OCI-LY3 (cell line): Measurements from ENCODE around the gene PRSS27.
A peak's percentile ranks its signal among the peaks of the same experiment; 100 is the strongest.

Experiments used
- H2AFZ ChIP-seq: fragments of 200-600, 300-600 bp; shearing (Covaris generic); 2 replicates; pipeline ENCODE4 v1.6.0; 2014; ENCODE audit warnings: antibody characterized with exemption, low read depth, low read length
- H3K27ac ChIP-seq: fragments of 200-600, 300-600 bp; sonication (generic); 2 replicates; pipeline ENCODE4 v1.5.1; 2014; ENCODE audit warnings: mild to moderate bottlenecking, low read length, moderate library complexity, mixed read lengths
- H3K27me3 ChIP-seq: fragments of 200-600, 300-600 bp; sonication (generic); 2 replicates; pipeline ENCODE4 v1.6.1; 2014; ENCODE audit warnings: low read depth, low read length, mixed read lengths
- H3K36me3 ChIP-seq: fragments of 200-600, 300-600 bp; sonication (generic); replicated peaks from 2 replicates; pipeline ENCODE3; 2014; ENCODE audit warnings: low read depth, low read length, mixed read lengths
- H3K4me1 ChIP-seq: fragments of 300-600, 200-600 bp; sonication (generic); 2 replicates; pipeline ENCODE4 v1.6.1; 2014; ENCODE audit warnings: low read length, mixed read lengths
- H3K4me2 ChIP-seq: fragments of 200-600, 300-600 bp; sonication (generic); 2 replicates; pipeline ENCODE4 v1.6.1; 2014; ENCODE audit warnings: low read length, mixed read lengths
- H3K4me3 ChIP-seq: fragments of 300-600, 200-600 bp; sonication (generic); 2 replicates; pipeline ENCODE4 v1.5.1; 2014; ENCODE audit warnings: antibody characterized with exemption, mild to moderate bottlenecking, low read length, moderate library complexity
- H3K79me2 ChIP-seq: fragments of 300-600, 200-600 bp; shearing (Covaris generic); 2 replicates; pipeline ENCODE4 v1.6.1; 2014; ENCODE audit warnings: mild to moderate bottlenecking, low read length, mixed read lengths
- H3K9ac ChIP-seq: fragments of 300-600, 200-600 bp; shearing (Covaris generic); 2 replicates; pipeline ENCODE4 v1.6.0; 2014; ENCODE audit warnings: mild to moderate bottlenecking, low read length, moderate library complexity
- H3K9me3 ChIP-seq: fragments of 200-600, 300-600 bp; shearing (Covaris generic); 2 replicates; pipeline ENCODE4 v1.6.1; 2014; ENCODE audit warnings: low read length, mixed read lengths; ENCODE audit not compliant: insufficient read depth
- H4K20me1 ChIP-seq: fragments of 200-600, 300-600 bp; sonication (generic); 2 replicates; pipeline ENCODE4 v1.6.1; 2016; ENCODE audit warnings: low read length, mixed read lengths; ENCODE audit not compliant: insufficient read depth
- EZH2phosphoT487 ChIP-seq: fragments of 200-600 bp; shearing (Covaris generic); IDR thresholded peaks from 2 replicates; pipeline ENCODE4 v1.6.1; 2018; ENCODE audit warnings: antibody characterized with exemption, mixed run types, low read depth
- TF ChIP-seq, protein P1 (sequence below): fragments of 200-600, 300-600 bp; sonication (generic); IDR thresholded peaks from 2 replicates; pipeline ENCODE4 v1.5.1; 2014; ENCODE audit warnings: antibody characterized with exemption, low read length, low read depth

PRSS27 gene

DNA sequence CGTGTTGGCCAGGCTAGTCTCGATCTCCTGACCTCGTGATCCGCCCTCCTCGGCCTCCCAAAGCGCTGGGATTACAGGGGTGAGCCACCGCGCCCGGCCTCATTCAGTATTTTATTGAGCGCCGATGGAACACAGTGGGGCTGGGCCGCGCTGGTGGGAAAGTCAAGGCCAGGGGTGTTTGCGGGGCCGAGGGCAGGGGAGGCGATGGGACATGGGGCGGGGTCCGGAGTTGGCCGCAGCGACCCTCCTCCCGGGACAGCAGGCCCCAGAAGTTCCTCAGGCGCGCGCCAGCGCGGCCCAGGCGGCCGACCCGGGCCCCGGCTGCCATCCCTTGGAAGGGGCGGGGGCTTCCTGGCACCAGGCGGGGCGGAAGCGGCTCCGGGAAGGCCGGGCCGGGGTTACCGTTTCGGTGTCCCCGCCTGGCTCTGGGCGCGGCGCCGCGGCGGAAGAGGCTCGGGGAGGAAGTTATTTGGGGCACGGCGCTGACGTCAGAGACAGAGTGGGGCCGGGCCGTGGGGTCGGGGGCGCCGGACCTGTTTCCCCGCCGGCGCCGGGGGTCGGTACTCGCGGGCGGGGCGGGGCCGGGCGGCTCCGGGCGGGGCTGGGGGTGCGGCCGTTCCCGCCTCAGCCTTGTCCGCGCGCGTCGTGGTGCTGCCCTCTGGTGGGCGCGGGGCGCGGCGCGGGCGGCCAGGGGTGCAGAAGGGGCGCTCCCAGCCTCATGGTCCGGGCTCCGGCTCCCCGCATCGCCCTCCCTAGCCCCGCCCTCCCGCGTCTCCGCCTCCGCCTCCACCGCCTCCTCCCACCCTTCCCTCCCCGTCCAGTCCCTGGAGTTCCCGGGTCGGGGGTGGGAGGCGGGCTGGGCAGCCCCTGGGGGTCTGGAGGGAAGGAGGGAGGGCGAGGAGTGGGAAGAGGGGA, 952 bp upstream of the PRSS27 start:
- H3K9me3 ChIP-seq: no peaks in the 10 kb centered on the region
- no peaks in the 10 kb centered on the region for H4K20me1 ChIP-seq
- TF ChIP-seq, protein P1, sequence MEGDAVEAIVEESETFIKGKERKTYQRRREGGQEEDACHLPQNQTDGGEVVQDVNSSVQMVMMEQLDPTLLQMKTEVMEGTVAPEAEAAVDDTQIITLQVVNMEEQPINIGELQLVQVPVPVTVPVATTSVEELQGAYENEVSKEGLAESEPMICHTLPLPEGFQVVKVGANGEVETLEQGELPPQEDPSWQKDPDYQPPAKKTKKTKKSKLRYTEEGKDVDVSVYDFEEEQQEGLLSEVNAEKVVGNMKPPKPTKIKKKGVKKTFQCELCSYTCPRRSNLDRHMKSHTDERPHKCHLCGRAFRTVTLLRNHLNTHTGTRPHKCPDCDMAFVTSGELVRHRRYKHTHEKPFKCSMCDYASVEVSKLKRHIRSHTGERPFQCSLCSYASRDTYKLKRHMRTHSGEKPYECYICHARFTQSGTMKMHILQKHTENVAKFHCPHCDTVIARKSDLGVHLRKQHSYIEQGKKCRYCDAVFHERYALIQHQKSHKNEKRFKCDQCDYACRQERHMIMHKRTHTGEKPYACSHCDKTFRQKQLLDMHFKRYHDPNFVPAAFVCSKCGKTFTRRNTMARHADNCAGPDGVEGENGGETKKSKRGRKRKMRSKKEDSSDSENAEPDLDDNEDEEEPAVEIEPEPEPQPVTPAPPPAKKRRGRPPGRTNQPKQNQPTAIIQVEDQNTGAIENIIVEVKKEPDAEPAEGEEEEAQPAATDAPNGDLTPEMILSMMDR: peak; percentile 31
- TF ChIP-seq EZH2phosphoT487: no peak
- peaks cover 10% of the 10 kb centered on the region; the same call in 1 of the 2 replicates for H3K27me3 ChIP-seq
- H3K36me3 ChIP-seq: no peaks in the 10 kb centered on the region
- H3K9ac ChIP-seq: peak overlapping the region; percentile 78
- peak overlapping the region; percentile 69 for H3K27ac ChIP-seq
- peak overlapping the region; percentile 94 for H3K4me3 ChIP-seq
- 0 out of 2 replicates have a peak, but pooled peaks cover 5% of the 10 kb centered on the region for H3K79me2 ChIP-seq
- peak overlapping the region; percentile 65 for H3K4me2 ChIP-seq
- peak overlapping the region; percentile 62; the same call in 1 of the 2 replicates for H2AFZ ChIP-seq
- peaks cover 8% of the 10 kb centered on the region for H3K4me1 ChIP-seq

DNA sequence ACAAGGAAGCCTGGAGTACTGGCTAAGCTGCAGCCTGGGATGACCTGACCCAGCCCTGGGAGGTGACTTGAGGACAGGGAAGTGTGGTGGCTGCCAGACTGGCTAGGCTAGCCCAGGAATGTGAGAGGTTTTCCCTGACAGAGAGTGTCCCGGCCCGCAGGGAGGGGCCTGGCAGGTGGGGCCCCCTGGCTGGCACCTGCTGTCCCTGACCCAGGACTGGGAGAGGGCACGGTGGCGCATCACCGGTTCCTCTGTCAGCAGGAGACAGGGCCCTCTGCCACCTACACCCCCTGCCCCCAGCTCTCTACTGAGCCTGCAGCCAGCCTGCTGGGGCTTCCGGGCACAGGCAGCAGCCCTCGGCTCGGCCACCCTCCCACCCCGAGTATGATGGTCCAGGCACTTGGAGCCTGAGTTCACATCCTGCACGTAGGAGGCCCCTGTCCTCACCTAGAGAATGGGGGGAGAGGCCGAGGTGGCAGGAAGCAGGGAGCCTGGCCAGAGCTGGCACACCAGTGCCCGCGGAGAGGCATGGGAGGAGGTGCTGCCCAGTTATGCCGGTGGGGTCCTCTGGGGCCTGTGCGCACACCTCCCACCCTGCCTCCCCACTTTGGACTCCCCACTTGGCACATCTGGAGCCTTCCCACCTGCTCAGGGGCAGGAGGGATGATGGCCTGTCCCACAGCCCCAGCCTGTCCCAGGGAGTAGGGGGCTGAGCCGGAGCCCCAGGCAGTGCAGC, 528 bp downstream of the PRSS27 start:
- TF ChIP-seq, protein P1: no peak
- TF ChIP-seq EZH2phosphoT487: no peak
- Histone ChIP-seq H2AFZ (no peak overlapping the region), H3K9me3 (no peaks in the 10 kb centered on the region), H3K4me3 (peak overlapping the region; percentile 94), H3K4me1 (peaks cover 8% of the 10 kb centered on the region), H4K20me1 (no peaks in the 10 kb centered on the region), H3K27ac (no peak overlapping the region), H3K27me3 (0 out of 2 replicates have a peak, but pooled peaks cover 4% of the 10 kb centered on the region), H3K36me3 (no peaks in the 10 kb centered on the region), H3K4me2 (peak overlapping the region; percentile 54), H3K79me2 (0 out of 2 replicates have a peak, but pooled peaks cover 5% of the 10 kb centered on the region), H3K9ac (peak overlapping the region; percentile 78; the same call in 1 of the 2 replicates)

DNA sequence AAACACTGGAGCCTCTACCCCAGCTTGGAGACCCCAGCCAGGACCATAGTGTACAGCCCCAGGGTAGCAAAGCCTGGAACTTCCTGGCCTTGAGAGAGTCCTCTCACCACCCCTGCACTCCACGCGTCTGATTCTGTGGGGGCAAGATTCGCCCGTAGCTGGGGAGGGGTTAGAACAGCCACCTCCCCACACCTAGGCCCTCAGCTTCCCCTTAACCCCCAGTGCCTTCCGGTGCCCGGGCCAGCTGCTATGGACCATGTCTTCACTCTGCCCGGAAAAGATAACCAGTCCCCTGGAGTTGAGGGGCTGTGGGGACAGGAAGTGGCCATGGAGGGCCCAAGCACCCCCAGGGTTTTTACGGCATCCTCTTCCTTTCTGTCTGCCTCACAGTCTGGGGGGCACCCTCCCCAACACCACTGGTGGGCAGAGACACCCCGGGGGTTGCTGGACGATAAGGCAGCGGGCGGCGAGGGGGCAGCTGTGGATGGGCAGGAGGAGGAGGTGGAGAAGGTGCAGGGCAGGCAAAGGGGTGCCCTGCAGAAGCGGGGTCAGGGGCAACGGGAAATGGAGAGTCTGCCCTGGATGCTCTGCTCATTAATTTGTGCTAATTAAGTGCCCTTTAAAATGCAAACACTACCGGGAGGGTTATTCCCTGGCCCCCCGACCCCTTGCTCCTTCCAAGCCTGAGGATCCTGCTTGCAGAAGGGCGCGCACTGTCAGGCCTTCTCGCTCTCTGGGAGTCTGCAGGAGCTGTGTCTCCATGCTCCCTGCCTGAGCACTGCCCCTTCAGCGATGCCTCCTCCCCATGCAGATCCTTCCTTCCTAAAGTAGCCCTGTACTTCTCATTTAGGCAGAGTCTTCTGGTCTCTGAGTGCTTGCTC, 2.4 kb downstream of the PRSS27 start:
- H2AFZ ChIP-seq: no peak overlapping the region
- no peaks in the 10 kb centered on the region for H4K20me1 ChIP-seq
- no peaks in the 10 kb centered on the region for H3K27me3 ChIP-seq
- peaks cover 8% of the 10 kb centered on the region for H3K4me1 ChIP-seq
- no peak overlapping the region for H3K27ac ChIP-seq
- no peak overlapping the region for H3K9ac ChIP-seq
- 0 out of 2 replicates have a peak, but pooled peaks cover 5% of the 10 kb centered on the region for H3K79me2 ChIP-seq
- H3K9me3 ChIP-seq: no peaks in the 10 kb centered on the region
- H3K4me3 ChIP-seq: no peak overlapping the region
- H3K36me3 ChIP-seq: no peaks in the 10 kb centered on the region
- H3K4me2 ChIP-seq: no peak overlapping the region
- TF ChIP-seq, protein P1: no peak
- no peak for TF ChIP-seq EZH2phosphoT487
